WTC11 (cell line): Measurements from ENCODE around the gene HBD. TPM values are rescaled to one million over a fixed set of nuclear protein-coding genes. Genes with fewer than 3 reads are reported as not detected.

Source experiments
- ATAC-seq: fragments of 200-7000 bp; cut with Tn5 transposase; 2 replicates; pipeline ENCODE4 v1.10.0; 2021; ENCODE audit warnings: mild to moderate bottlenecking, moderate library complexity
- CTCF ChIA-PET: fragments of 300-600 bp; sonication (Branson Sonifier 250); formaldehyde crosslinking; loops from one replicate; lab custom pipeline; 2021; ENCODE audit warnings: antibody characterized with exemption; lab: Charles Lee
- POLR2A ChIA-PET: fragments of 350-600 bp; sonication (Branson Sonifier 250); formaldehyde crosslinking; loops from one replicate; lab custom pipeline; 2021; ENCODE audit warnings: antibody characterized with exemption; lab: Charles Lee
- DNase-seq: peaks from one replicate; pipeline ENCODE4 v3.0.0; 2021; ENCODE audit warnings: low spot score
- H3K27ac Mint-ChIP-seq: 2 replicates; pipeline ENCODE4 v1.8.0; 2021; ENCODE audit warnings: mixed read lengths
- H3K27me3 Mint-ChIP-seq: 2 replicates; pipeline ENCODE4 v1.8.0; 2021; ENCODE audit warnings: low read depth, mild to moderate bottlenecking, moderate library complexity, mixed read lengths
- H3K36me3 Mint-ChIP-seq: 2 replicates; pipeline ENCODE4 v1.8.0; 2021; ENCODE audit warnings: mixed read lengths
- H3K4me1 Mint-ChIP-seq: 2 replicates; pipeline ENCODE4 v1.8.0; 2022; ENCODE audit warnings: mixed read lengths
- H3K4me3 Mint-ChIP-seq: 2 replicates; pipeline ENCODE4 v1.8.0; 2021; ENCODE audit warnings: mild to moderate bottlenecking, moderate library complexity, mixed read lengths
- H3K9me3 Mint-ChIP-seq: 2 replicates; pipeline ENCODE4 v1.8.0; 2021; ENCODE audit warnings: mixed read lengths
- AFF4 ChIP-seq: sonication (generic); formaldehyde crosslinking; IDR thresholded peaks from 2 replicates; pipeline ENCODE4 v1.8.1; 2023; ENCODE audit warnings: mild to moderate bottlenecking, missing genetic modification reagents, borderline replicate concordance
- ATF2 ChIP-seq: sonication (generic); formaldehyde crosslinking; IDR thresholded peaks from 2 replicates; pipeline ENCODE4 v1.8.1; 2022; ENCODE audit warnings: low read depth, missing genetic modification reagents, borderline replicate concordance
- CREB1 ChIP-seq: sonication (generic); formaldehyde crosslinking; IDR thresholded peaks from 2 replicates; pipeline ENCODE4 v1.8.0; 2023; ENCODE audit warnings: mild to moderate bottlenecking, missing genetic modification reagents
- ELF4 ChIP-seq: sonication (generic); formaldehyde crosslinking; IDR thresholded peaks from 2 replicates; pipeline ENCODE4 v1.8.1; 2022; ENCODE audit warnings: low read depth, mild to moderate bottlenecking, moderate library complexity, missing genetic modification reagents
- GABPB1 ChIP-seq: sonication (generic); formaldehyde crosslinking; IDR thresholded peaks from 2 replicates; pipeline ENCODE4 v1.8.1; 2023; ENCODE audit warnings: mild to moderate bottlenecking, missing genetic modification reagents
- JUN ChIP-seq: sonication (generic); formaldehyde crosslinking; IDR thresholded peaks from 2 replicates; pipeline ENCODE4 v1.8.0; 2023; ENCODE audit warnings: mild to moderate bottlenecking, missing genetic modification reagents
- MYBL2 ChIP-seq: sonication (generic); formaldehyde crosslinking; IDR thresholded peaks from 2 replicates; pipeline ENCODE4 v1.8.1; 2023; ENCODE audit warnings: mild to moderate bottlenecking, moderate library complexity, missing genetic modification reagents
- NFYB ChIP-seq: sonication (generic); formaldehyde crosslinking; conservative IDR thresholded peaks from 2 replicates; pipeline ENCODE4 v1.8.0; 2022; ENCODE audit warnings: low read depth, missing genetic modification reagents
- RORB ChIP-seq: fragments of 250-450 bp; sonication (Bioruptor Pico); IDR thresholded peaks from 2 replicates; pipeline ENCODE4 v1.9.0; 2021; ENCODE audit warnings: mild to moderate bottlenecking
- STAT6 ChIP-seq: sonication (generic); formaldehyde crosslinking; conservative IDR thresholded peaks from 2 replicates; pipeline ENCODE4 v1.8.1; 2023; ENCODE audit warnings: mild to moderate bottlenecking, low read depth, missing genetic modification reagents, moderate library complexity
- TP53 ChIP-seq: sonication (generic); formaldehyde crosslinking; IDR thresholded peaks from 2 replicates; pipeline ENCODE4 v1.8.1; 2023; ENCODE audit warnings: mild to moderate bottlenecking, missing genetic modification reagents
- ZBTB21 ChIP-seq: sonication (generic); formaldehyde crosslinking; IDR thresholded peaks from 2 replicates; pipeline ENCODE4 v1.8.1; 2023; ENCODE audit warnings: mild to moderate bottlenecking, missing genetic modification reagents, borderline replicate concordance
- ZNF219 ChIP-seq: sonication (generic); formaldehyde crosslinking; IDR thresholded peaks from 2 replicates; pipeline ENCODE4 v1.8.0; 2023; ENCODE audit warnings: missing genetic modification reagents, mild to moderate bottlenecking, borderline replicate concordance
- ZNF416 ChIP-seq: fragments of 250-450 bp; sonication (Bioruptor Pico); IDR thresholded peaks from 2 replicates; pipeline ENCODE4 v1.9.0; 2021; ENCODE audit warnings: mild to moderate bottlenecking, inconsistent platforms
- ZNF671 ChIP-seq: fragments of 250-450 bp; sonication (Bioruptor Pico); IDR thresholded peaks from 2 replicates; pipeline ENCODE4 v1.8.0; 2021; ENCODE audit warnings: mild to moderate bottlenecking
- total RNA-seq: library from RNA; stranded (reverse); gene quantifications from 3 replicates; pipeline ENCODE4 v1.2.3, GENCODE V29; 2021
- TF ChIP-seq, protein P1 (sequence below): fragments of 250-450 bp; sonication (Bioruptor Pico); conservative IDR thresholded peaks from 2 replicates; pipeline ENCODE4 v1.9.0; 2021; ENCODE audit warnings: mild to moderate bottlenecking
- TF ChIP-seq, protein P2 (sequence below): sonication (generic); formaldehyde crosslinking; IDR thresholded peaks from 2 replicates; pipeline ENCODE4 v1.8.0; 2022; ENCODE audit warnings: mild to moderate bottlenecking, missing genetic modification reagents
- TF ChIP-seq, protein P3 (sequence below): sonication (generic); formaldehyde crosslinking; IDR thresholded peaks from 2 replicates; pipeline ENCODE4 v1.8.1; 2023; ENCODE audit warnings: mild to moderate bottlenecking, missing genetic modification reagents, moderate library complexity
- TF ChIP-seq, protein P4 (sequence below): sonication (generic); formaldehyde crosslinking; IDR thresholded peaks from 2 replicates; pipeline ENCODE4 v1.8.1; 2022; ENCODE audit warnings: mild to moderate bottlenecking, missing genetic modification reagents, moderate library complexity, borderline replicate concordance
- TF ChIP-seq, protein P5 (sequence below): sonication (generic); formaldehyde crosslinking; IDR thresholded peaks from 2 replicates; pipeline ENCODE4 v1.8.0; 2022; ENCODE audit warnings: mild to moderate bottlenecking, missing genetic modification reagents
- TF ChIP-seq, protein P6 (sequence below): fragments of 250-450 bp; sonication (Bioruptor Pico); IDR thresholded peaks from 2 replicates; pipeline ENCODE4 v1.8.0; 2021; ENCODE audit warnings: mild to moderate bottlenecking

Gene HBD
- total RNA-seq, 1 experiment from 2014 or later = not detected

- H3K4me3 Mint-ChIP-seq = no peak overlapping the region
- no peak for DNase-seq
- no peaks in the 10 kb centered on the region for H3K4me1 Mint-ChIP-seq
- TF ChIP-seq ZBTB21 (no peak), ELF4 (no peak), CREB1 (CRISPR knock-in tag) (no peak), JUN (CRISPR knock-in tag) (no peak), TP53 (CRISPR knock-in tag) (no peak), MYBL2 (no peak), ZNF416 (no peak), NFYB (CRISPR knock-in tag) (no peak), ZNF219 (no peak)
- TF ChIP-seq, protein P1, sequence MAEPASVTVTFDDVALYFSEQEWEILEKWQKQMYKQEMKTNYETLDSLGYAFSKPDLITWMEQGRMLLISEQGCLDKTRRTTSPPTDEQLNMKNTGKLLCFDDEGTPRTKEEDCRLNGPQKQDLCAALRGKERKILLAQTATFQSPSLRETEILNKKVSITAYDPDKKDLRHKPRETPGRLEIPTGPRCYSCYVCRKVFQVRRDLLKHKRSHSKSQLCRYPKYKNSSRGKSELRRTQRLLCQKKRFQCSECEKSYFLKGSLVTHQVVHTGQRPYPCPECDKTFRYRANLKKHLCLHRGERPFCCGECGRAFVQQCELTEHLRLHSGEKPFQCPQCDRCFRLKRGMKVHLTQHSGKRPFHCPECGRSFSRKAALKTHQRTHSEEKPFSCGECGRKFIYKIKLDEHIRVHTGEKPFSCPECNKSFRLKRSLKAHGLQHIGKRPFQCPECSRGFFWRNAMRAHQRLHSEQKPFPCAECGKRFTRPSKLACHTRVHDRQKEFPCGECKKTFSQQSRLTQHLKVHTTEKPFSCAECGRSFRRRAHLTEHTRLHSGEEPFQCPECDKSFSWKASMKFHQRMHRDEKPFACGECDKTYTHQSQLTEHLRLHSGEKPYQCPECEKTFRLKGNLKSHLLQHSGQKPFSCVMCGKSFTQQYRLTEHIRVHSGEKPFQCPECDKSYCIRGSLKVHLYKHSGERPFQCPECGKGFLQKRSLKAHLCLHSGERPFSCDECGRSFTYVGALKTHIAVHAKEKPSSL = no peak
- TF ChIP-seq, protein P2, sequence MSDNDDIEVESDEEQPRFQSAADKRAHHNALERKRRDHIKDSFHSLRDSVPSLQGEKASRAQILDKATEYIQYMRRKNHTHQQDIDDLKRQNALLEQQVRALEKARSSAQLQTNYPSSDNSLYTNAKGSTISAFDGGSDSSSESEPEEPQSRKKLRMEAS (CRISPR knock-in tag) = no peak
- TF ChIP-seq, protein P3, sequence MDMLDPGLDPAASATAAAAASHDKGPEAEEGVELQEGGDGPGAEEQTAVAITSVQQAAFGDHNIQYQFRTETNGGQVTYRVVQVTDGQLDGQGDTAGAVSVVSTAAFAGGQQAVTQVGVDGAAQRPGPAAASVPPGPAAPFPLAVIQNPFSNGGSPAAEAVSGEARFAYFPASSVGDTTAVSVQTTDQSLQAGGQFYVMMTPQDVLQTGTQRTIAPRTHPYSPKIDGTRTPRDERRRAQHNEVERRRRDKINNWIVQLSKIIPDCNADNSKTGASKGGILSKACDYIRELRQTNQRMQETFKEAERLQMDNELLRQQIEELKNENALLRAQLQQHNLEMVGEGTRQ (CRISPR knock-in tag) = no peak
- TF ChIP-seq, protein P4, sequence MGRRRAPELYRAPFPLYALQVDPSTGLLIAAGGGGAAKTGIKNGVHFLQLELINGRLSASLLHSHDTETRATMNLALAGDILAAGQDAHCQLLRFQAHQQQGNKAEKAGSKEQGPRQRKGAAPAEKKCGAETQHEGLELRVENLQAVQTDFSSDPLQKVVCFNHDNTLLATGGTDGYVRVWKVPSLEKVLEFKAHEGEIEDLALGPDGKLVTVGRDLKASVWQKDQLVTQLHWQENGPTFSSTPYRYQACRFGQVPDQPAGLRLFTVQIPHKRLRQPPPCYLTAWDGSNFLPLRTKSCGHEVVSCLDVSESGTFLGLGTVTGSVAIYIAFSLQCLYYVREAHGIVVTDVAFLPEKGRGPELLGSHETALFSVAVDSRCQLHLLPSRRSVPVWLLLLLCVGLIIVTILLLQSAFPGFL (CRISPR knock-in tag) = no peak
- H3K27ac Mint-ChIP-seq = no peak overlapping the region
- no peaks in the 10 kb centered on the region for H3K9me3 Mint-ChIP-seq
- no peak for ATAC-seq
- ChIA-PET CTCF (no interaction called here), POLR2A (no interaction called here)
- no peaks in the 10 kb centered on the region for H3K36me3 Mint-ChIP-seq
- H3K27me3 Mint-ChIP-seq = no peaks in the 10 kb centered on the region; the same call in 1 of the 2 replicates
These were observed 7.2 kb upstream of the HBD start for GRCh38 chr11:5241458-5241857.

DNA sequence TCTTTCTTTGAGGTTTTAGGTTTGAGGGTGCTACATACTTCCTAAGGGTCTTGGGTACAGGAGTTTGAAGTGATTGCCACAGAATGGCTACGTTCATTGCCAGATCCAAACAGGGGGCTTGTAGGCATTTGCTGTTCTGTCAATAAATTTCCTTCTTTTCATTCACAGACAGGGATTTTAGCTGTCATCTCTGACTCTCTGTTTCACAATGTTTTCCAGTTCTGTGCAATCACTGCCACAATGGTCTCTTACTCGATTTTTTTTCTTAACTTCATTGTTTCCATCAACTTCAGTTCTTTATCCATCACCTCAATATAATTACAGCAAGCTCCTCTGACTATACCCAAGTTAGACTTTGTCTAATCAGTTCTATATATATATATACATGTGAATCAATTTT lies 6.2 kb upstream of the HBD start:
- ChIA-PET CTCF (no interaction called here), POLR2A (no interaction called here)
- no peak for ATAC-seq
- H3K27me3 Mint-ChIP-seq = no peaks in the 10 kb centered on the region; the same call in 1 of the 2 replicates
- DNase-seq = no peak
- H3K9me3 Mint-ChIP-seq = no peaks in the 10 kb centered on the region
- H3K36me3 Mint-ChIP-seq = no peaks in the 10 kb centered on the region
- H3K4me3 Mint-ChIP-seq = no peak overlapping the region
- H3K4me1 Mint-ChIP-seq = no peaks in the 10 kb centered on the region
- no peak overlapping the region for H3K27ac Mint-ChIP-seq
- TF ChIP-seq, protein P5, sequence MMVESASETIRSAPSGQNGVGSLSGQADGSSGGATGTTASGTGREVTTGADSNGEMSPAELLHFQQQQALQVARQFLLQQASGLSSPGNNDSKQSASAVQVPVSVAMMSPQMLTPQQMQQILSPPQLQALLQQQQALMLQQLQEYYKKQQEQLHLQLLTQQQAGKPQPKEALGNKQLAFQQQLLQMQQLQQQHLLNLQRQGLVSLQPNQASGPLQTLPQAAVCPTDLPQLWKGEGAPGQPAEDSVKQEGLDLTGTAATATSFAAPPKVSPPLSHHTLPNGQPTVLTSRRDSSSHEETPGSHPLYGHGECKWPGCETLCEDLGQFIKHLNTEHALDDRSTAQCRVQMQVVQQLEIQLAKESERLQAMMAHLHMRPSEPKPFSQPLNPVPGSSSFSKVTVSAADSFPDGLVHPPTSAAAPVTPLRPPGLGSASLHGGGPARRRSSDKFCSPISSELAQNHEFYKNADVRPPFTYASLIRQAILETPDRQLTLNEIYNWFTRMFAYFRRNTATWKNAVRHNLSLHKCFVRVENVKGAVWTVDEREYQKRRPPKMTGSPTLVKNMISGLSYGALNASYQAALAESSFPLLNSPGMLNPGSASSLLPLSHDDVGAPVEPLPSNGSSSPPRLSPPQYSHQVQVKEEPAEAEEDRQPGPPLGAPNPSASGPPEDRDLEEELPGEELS (CRISPR knock-in tag) = no peak
- no peak for TF ChIP-seq CREB1 (CRISPR knock-in tag)
- TF ChIP-seq, protein P6, sequence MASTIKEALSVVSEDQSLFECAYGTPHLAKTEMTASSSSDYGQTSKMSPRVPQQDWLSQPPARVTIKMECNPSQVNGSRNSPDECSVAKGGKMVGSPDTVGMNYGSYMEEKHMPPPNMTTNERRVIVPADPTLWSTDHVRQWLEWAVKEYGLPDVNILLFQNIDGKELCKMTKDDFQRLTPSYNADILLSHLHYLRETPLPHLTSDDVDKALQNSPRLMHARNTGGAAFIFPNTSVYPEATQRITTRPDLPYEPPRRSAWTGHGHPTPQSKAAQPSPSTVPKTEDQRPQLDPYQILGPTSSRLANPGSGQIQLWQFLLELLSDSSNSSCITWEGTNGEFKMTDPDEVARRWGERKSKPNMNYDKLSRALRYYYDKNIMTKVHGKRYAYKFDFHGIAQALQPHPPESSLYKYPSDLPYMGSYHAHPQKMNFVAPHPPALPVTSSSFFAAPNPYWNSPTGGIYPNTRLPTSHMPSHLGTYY = no peak
- no peak for TF ChIP-seq GABPB1
- no peak for TF ChIP-seq RORB (CRISPR knock-in tag)
- no peak for TF ChIP-seq ZNF671 (CRISPR knock-in tag)
- TF ChIP-seq ATF2 = no peak
- TF ChIP-seq AFF4 (CRISPR knock-in tag) = no peak
- no peak for TF ChIP-seq STAT6
